NCI-H1105 treated with DMSO at 0.1 percent for 48 hours (cell line): ENCODE measurements around the gene SP7.
"Not testable (repeated sequence)": the region's sequence is repeated elsewhere in the genome, so short reads cannot be mapped to it uniquely, and the experiment has no call there.

Experiments
- DNase-seq: peaks from one replicate; lab custom pipeline; 2025; lab: John Stamatoyannopoulos, UW

The SP7 gene

DNA sequence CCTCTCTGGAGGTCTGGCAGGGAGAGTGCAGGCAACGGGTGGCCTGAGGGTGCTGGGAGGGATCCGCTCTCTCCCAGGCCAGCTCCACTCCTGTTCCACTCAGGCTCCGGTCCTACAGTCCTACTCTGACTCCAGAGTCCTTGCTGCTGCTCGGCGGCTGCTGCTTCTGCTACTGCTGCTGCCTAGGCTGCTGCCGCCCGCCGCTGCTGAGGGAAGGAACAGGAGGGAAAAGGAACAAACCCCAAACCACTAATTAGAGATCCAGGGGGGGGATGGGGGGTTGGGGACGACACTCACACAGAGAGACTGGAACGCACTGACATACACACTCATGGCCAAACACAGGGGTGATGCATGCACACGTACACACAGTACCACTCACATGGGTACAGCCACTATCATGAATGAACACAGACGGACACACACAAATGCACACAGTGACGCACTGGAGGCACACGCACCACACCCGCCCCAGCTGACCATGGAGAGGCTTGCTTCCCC is at the start of gene SP7:
Gene SP7, minus strand, starts transcription at position 174 of the 501 bp plus-strand sequence. CDS start 708 bp downstream, outside the sequence.
- no peak for DNase-seq

DNA sequence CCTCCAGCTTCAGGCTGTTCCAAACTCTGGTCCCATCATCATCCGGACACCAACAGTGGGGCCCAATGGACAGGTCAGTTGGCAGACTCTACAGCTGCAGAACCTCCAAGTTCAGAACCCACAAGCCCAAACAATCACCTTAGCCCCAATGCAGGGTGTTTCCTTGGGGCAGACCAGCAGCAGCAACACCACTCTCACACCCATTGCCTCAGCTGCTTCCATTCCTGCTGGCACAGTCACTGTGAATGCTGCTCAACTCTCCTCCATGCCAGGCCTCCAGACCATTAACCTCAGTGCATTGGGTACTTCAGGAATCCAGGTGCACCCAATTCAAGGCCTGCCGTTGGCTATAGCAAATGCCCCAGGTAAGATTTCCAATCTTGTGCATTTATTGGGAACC is 47.1 kb upstream of the SP7 start:
- DNase-seq = no peak

DNA sequence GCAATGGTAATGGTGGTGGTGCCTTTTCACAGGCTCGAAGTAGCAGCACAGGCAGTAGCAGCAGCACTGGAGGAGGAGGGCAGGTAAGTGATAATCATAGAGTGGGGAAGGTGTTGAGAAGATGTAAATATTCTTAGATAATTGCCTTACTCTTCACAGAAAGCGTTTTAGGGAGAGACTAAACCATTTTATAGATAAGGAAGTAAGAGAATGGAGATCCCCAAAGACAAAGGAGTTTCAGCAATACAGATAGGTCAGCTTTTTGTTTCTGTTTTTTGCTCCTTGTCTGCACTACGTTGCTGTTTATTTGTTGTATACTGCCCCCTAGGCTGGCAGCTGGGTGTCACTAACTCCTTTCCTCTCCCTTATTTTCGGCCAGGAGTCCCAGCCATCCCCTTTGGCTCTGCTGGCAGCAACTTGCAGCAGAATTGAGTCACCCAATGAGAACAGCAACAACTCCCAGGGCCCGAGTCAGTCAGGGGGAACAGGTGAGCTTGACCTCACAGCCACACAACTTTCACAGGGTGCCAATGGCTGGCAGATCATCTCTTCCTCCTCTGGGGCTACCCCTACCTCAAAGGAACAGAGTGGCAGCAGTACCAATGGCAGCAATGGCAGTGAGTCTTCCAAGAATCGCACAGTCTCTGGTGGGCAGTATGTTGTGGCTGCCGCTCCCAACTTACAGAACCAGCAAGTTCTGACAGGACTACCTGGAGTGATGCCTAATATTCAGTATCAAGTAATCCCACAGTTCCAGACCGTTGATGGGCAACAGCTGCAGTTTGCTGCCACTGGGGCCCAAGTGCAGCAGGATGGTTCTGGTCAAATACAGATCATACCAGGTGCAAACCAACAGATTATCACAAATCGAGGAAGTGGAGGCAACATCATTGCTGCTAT is 45.8 kb upstream of the SP7 start:
- no peak for DNase-seq

DNA sequence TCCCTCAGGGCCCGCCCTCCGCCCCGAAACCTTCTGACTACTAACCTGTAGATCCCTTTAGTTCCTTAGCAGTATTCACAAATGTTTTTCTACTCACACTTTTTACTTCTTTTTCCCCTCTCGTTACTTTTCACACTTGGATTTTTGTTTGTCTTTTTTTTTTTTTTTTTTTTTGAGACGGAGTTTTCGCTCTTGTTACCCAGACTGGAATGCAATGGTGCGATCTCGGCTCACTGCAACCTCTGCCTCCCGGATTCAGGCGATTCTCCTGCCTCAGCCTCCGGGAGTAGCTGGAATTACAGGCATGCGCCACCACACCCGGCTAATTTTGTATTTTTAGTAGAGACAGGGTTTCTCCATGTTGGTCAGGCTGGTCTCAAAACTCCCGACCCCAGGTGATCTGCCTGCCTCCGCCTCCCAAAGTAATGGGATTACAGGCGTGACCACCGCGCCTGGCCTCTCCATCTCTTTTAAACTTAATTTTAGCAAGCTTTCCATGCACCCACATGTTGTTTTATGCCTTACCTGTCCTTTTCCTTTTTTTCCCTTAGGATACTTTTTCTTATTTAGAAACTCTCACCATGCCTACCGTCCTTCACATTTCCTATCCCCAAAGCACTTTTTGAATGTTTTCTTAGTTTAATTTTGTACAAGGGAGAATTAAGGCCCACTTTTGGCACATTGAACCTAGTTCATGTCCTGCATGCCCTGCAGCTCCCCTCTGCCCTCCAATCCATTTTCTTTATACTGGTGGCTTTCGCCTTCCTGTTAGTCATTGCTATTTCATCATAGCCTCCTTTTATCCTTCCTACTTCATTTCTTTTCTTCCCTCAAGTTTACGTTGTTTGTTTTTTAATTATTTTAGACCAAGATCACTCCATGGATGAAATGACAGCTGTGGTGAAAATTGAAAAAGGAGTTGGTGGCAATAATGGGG is 44.9 kb upstream of the SP7 start:
- DNase-seq = no peak

GRCh38 chr12:53380104-53380793 is 44.1 kb upstream of the SP7 start, which contains the start of gene SP1:
Gene SP1, plus strand, starts transcription at chr12:53380176. Its CDS starts 116 bp downstream, at chr12:53380292.
- DNase-seq = peak; percentile 75

- peak; percentile 99 for DNase-seq
These were observed 43.4 kb upstream of the SP7 start for GRCh38 chr12:53379389-53380103.

GRCh38 chr12:53378724-53379388 is 42.7 kb upstream of the SP7 start:
- no peak for DNase-seq

DNA sequence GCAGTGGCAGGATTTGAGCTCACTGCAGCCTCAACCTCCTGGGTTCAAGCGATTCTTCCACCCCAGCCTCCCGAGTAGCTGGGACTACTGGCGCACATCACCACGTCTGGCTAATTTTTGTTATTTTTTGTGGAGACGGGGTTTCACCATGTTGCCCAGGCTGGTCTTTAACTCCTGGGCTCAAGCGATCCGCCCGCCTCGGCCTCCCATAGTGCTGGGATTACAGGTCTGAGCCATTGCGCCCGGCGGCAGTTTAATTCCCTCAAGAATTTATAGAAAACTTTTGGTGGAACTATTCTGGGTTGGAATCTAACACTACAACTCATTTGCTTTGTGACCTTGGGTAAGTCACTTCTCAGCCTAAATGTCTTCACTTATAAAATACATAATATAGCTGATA is 42.1 kb upstream of the SP7 start:
- DNase-seq = no peak

DNA sequence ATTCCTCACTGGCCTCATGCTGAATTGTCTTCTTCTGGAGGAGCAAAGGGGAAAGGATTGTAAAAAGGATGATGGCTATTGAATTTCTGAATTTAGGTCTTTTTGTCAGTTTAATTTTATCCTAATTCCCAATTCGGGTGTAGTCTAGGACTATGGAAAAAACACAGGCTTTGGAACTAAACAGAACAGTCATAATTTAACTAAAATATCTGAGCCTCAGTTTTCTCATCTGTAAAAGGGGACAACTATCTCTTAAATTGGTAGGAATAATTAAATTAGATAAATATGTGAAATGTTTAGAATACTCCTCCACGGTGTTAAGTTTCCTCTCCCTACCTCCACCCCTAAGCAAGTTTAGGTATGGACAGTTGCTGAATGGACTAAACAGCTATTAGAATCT is 40.6 kb upstream of the SP7 start:
- no peak for DNase-seq

DNA sequence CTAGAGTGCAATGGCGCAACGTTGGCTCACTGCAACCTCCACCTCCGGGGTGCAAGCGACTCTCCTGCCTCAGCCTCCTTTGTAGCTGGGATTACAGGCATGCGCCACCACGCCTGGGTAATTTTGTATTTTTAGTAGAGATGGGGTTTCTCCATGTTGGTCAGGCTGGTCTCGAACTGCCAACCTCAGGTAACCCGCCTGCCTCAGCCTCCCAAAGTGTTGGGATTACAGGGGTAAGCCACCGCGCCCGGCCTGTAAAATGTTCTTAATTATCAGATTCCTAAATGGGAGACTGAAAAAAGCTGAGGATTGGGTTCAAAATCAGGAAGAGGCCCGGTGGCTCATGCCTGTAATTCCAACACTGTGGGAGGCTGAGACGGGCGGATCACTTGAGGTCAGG is 38.1 kb upstream of the SP7 start:
- DNase-seq = not testable (repeated sequence)

DNA sequence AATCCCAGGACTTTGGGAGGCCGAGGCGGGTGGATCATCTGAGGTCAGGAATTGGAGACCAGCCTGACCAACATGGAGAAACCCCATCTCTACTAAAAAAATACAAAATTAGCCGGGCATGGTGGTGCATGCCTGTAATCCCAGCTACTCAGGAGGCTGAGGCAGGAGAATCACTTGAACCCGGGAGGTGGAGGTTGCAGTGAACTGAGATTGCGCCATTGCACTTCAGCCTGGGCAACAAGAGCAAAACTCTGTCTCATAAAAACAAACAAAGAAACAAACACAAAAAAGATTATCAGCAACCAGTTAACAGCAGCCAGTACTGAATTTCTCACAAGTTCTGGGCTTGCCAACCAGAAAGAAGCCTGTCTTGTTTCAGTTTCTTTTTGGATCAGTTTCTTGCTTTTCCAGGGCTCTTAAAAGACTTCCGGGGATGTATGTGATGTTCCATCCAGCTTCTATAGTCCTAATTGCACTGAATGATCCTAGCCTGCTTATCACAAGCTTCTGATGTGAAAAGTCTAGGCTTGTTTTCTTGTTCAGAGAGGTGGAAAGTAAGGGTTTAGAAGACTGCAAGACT is 37.5 kb upstream of the SP7 start:
- DNase-seq = not testable (repeated sequence)

GRCh38 chr12:53365245-53365904 is 29.2 kb upstream of the SP7 start:
- no peak for DNase-seq

DNA sequence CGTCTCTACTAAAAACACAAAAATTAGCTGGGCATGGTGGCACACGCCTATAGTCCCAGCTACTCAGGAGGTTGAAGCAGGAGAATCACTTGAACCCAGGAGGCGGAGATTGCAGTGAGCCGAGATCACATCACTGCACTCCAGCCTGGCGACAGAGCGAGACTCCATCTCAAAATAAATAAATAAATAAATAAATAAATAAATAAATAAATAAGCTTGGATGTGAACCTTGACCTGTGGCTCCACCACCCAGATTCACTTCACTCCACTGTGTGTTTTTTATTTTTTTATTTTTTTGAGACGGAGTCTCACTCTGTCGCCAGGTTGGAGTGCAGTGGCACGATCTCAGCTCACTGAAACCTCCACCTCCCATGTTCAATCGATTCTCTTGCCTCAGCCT is 25.5 kb upstream of the SP7 start:
- DNase-seq = not testable (repeated sequence)

GRCh38 chr12:53358836-53359419 is 22.8 kb upstream of the SP7 start:
- no peak for DNase-seq

- DNase-seq = no peak
These were observed 19.0 kb upstream of the SP7 start for GRCh38 chr12:53355121-53355520.

DNA sequence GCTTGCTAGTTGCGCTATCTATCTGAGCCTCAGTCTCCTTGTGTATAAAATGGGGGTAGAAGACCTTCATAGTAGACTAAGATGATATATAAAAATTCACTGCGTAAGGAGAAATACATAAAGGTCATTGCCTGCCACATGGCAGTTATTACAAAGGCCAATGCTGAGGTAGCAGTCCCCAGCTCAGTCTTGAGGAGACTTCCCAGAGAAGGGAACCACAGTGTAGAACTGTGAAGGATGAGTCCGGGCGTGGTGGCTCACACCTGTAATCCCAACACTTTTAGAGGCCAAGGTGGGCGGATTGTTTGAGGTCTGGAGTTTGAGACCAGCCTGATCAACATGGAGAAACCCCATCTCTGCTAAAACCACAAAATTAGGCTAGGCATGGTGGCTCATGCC is 17.1 kb upstream of the SP7 start:
- DNase-seq = no peak

DNA sequence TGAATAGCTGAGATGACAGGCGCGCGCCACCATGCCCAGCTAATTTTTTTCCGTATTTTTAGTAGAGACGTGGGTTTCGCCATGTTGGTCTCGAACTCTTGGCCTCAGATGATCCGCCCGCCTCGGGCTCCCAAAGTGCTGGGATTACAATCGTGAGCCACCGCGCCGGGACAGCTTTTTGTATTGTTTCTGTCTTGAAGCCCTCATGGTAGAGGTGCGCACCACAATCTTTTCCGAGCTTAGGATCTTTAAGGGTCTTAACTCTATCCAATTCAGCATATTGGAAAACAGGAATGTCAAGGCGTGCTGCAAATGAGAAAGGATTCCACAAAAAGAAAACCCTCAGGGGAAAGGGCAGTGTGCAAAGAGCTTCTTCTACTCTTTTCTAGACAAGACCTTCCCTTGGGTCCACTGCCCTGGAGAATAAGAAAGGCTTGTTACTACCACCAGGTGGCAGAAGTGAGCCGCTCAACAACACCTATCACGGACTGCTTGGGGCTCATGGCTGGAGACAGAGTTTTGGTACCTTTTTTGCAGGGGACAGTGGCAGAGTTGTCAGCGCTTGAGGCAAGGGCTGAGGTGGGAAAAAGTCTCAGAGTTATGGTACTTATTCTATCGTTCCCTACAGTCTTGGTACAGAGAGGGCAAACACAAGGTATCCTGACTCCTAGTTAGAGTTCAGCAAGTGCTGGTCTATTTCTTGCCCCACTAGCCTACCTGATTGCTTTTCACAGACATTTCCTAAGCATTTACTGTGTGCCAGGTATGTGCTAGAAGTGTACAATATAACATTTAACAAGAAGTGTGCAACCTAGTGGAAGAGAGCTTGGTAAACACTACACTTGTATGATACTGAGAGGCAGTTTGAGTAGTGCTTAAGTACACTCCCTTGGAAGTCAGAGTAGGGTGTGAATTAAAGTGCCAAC is 16.4 kb upstream of the SP7 start:
- DNase-seq = peak; percentile 52

- no peak for DNase-seq
These were observed 11.8 kb upstream of the SP7 start for GRCh38 chr12:53347905-53348304.
